Fibroblast of lung (primary cell): Measurements from ENCODE around the gene SCRG1. TPM values are rescaled to one million over a fixed set of nuclear protein-coding genes. Genes with fewer than 3 reads are reported as not detected.

Experiments
- DNase-seq, 2 donors: peaks; one replicate each; pipeline versions ENCODE4 v3.0.0 to v3.0.0-alpha.2; 2010; ENCODE audit warnings: low read depth in 2 of 2
- H2AFZ ChIP-seq: 2 replicates; pipeline ENCODE4 v1.5.1; 2012; ENCODE audit warnings: low read length, control low read depth, inconsistent platforms
- H3K27ac ChIP-seq: 2 replicates; pipeline ENCODE4 v1.5.1; 2011; ENCODE audit warnings: low read length, control low read depth; ENCODE audit not compliant: insufficient read depth
- H3K27me3 ChIP-seq: 2 replicates; pipeline ENCODE4 v1.5.1; 2011; ENCODE audit warnings: mild to moderate bottlenecking, low read length; ENCODE audit not compliant: control insufficient read depth, insufficient read depth
- H3K36me3 ChIP-seq: 2 replicates; pipeline ENCODE4 v1.5.1; 2011; ENCODE audit warnings: low read length; ENCODE audit not compliant: control insufficient read depth, insufficient read depth
- H3K4me1 ChIP-seq: 2 replicates; pipeline ENCODE4 v1.5.1; 2011; ENCODE audit warnings: low read length; ENCODE audit not compliant: control insufficient read depth, insufficient read depth; ENCODE audit errors: extremely low read depth
- H3K4me2 ChIP-seq: 2 replicates; pipeline ENCODE4 v1.5.1; 2011; ENCODE audit warnings: low read length, control low read depth; ENCODE audit not compliant: insufficient read depth; ENCODE audit errors: extremely low read depth
- H3K4me3 ChIP-seq, 4 experiments: fragments of 200-600 bp in 1 of 4; sonication (generic) in 1 of 4; replicated peaks in 1 of 4; 2 replicates each; pipeline ENCODE4 v1.5.1; 2011 to 2016; ENCODE audit warnings: low read length in 4 of 4, low read depth in 3 of 4, mild to moderate bottlenecking in 3 of 4, control low read depth in 2 of 4, inconsistent platforms in 1 of 4, mixed read lengths in 1 of 4; ENCODE audit not compliant: insufficient read depth in 1 of 4; ENCODE audit errors: control extremely low read depth in 1 of 4
- H3K79me2 ChIP-seq: 2 replicates; pipeline ENCODE4 v1.5.1; 2012; ENCODE audit warnings: mild to moderate bottlenecking, low read length, inconsistent platforms; ENCODE audit not compliant: control insufficient read depth, insufficient read depth
- H3K9ac ChIP-seq: 2 replicates; pipeline ENCODE4 v1.5.1; 2011; ENCODE audit warnings: mild to moderate bottlenecking, low read length, control low read depth; ENCODE audit not compliant: insufficient read depth
- H3K9me3 ChIP-seq: 2 replicates; pipeline ENCODE4 v1.5.1; 2012; ENCODE audit warnings: low read depth, low read length; ENCODE audit not compliant: control insufficient read depth, insufficient read depth
- H4K20me1 ChIP-seq: 2 replicates; pipeline ENCODE4 v1.5.1; 2011; ENCODE audit warnings: low read length; ENCODE audit not compliant: control insufficient read depth, insufficient read depth; ENCODE audit errors: extremely low read depth
- CTCF ChIP-seq, 2 donors: IDR thresholded peaks in 1 of 2; conservative IDR thresholded peaks in 1 of 2; 1 replicate in 1 of 2; 2 replicates in 1 of 2; pipeline ENCODE4 v1.5.1; 2011 to 2012; ENCODE audit warnings: low read length in 2 of 2, control low read depth in 1 of 2, inconsistent platforms in 1 of 2, low read depth in 1 of 2, mild to moderate bottlenecking in 1 of 2
- EZH2 ChIP-seq: IDR thresholded peaks from 2 replicates; pipeline ENCODE4 v1.5.1; 2012; ENCODE audit warnings: low read length, control low read depth, mild to moderate bottlenecking; ENCODE audit errors: missing control alignments
- polyA plus RNA-seq, 2 donors: library from polyadenylated mRNA; depleted of rRNA in 1 of 2; stranded (reverse) in 1 of 2; unstranded in 1 of 2; fragments of >200 nt; gene quantifications; 2 replicates each; pipeline ENCODE4 v1.2.1, GENCODE V29; 2011 to 2012; ENCODE audit warnings: missing spikeins in 1 of 2
- total RNA-seq: library from RNA; depleted of rRNA; stranded (reverse); fragments of >200 nt; gene quantifications from 2 replicates; pipeline ENCODE4 v1.2.1, GENCODE V29; 2014

Gene SCRG1
- total and polyA plus RNA-seq, 2 donors (not counting 1 experiment from before 2014, with no cell fraction given), result 0.17 to 0.39 TPM

DNA sequence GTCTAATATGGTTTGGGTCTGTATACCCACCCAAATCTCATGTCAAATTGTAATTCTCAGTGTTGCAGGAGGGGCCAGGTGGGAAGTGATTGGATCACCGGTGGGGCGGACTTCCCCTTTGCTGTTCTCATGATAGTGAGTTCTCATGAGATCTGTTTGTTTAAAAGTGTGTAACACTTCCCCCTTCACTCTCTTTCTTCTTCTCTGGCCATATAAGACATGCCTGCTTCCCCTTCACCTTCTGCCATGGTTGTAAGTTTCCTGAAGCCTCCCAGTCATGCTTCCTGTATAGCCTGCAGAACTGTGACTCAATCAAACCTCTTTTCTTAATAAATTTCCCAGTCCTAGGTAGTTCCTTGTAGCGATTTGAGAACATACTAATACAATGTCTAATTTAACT, 19.7 kb upstream of the SCRG1 start:
- Histone ChIP-seq H3K79me2 (no peaks in the 10 kb centered on the region), H3K27ac (no peak overlapping the region), H3K36me3 (no peaks in the 10 kb centered on the region), H3K9me3 (no peaks in the 10 kb centered on the region), H3K27me3 (no peaks in the 10 kb centered on the region), H3K4me1 (no peaks in the 10 kb centered on the region), H4K20me1 (no peaks in the 10 kb centered on the region), H3K9ac (no peak overlapping the region), H3K4me2 (no peak overlapping the region), H2AFZ (no peak overlapping the region), H3K4me3 (no peak overlapping the region)
- no peak for DNase-seq
- TF ChIP-seq EZH2, result no peak
- TF ChIP-seq CTCF (conservative IDR thresholded peaks at IDR 0.05 in 1 of 2, IDR thresholded peaks at IDR 0.05 in 1 of 2; ENCODE audit: low read depth in 1 of 2, low read length in 2 of 2), result no peak

DNA sequence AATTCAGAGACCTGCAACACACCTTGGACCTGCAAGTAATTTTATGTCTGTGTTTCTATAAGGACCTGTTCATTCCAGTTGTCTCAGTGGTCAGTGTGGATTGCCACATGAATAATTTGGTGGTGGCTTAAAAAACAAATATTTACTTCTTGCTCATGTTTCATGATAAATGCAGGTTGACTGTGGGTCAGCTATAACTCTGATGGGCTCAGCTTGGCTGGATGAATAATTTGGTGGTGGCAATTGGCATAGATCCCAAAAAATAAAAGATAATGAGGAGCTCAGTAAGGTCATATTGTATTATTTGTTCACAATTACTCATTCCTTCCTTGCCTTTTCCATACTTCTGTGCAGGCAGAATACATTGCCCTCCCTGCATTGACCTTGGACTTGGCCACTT, 18.9 kb upstream of the SCRG1 start:
- no peaks in the 10 kb centered on the region for H3K36me3 ChIP-seq
- TF ChIP-seq CTCF (conservative IDR thresholded peaks at IDR 0.05 in 1 of 2, IDR thresholded peaks at IDR 0.05 in 1 of 2; ENCODE audit: low read depth in 1 of 2, low read length in 2 of 2) (no peak), EZH2 (no peak)
- H3K4me2 ChIP-seq, result no peak overlapping the region
- H2AFZ ChIP-seq, result no peak overlapping the region
- no peak overlapping the region for H3K4me3 ChIP-seq
- H3K27ac ChIP-seq, result no peak overlapping the region
- H3K79me2 ChIP-seq, result no peaks in the 10 kb centered on the region
- H3K4me1 ChIP-seq, result no peaks in the 10 kb centered on the region
- no peak for DNase-seq
- no peaks in the 10 kb centered on the region for H3K9me3 ChIP-seq
- no peaks in the 10 kb centered on the region for H3K27me3 ChIP-seq
- H4K20me1 ChIP-seq, result no peaks in the 10 kb centered on the region
- no peak overlapping the region for H3K9ac ChIP-seq

- Histone ChIP-seq H3K27ac (no peak overlapping the region), H3K36me3 (no peaks in the 10 kb centered on the region), H2AFZ (no peak overlapping the region), H3K4me2 (no peak overlapping the region), H4K20me1 (no peaks in the 10 kb centered on the region), H3K9ac (no peak overlapping the region), H3K4me3 (no peak overlapping the region), H3K4me1 (no peaks in the 10 kb centered on the region), H3K27me3 (no peaks in the 10 kb centered on the region), H3K9me3 (no peaks in the 10 kb centered on the region), H3K79me2 (no peaks in the 10 kb centered on the region)
- DNase-seq, result no peak
- no peak for TF ChIP-seq CTCF (conservative IDR thresholded peaks at IDR 0.05 in 1 of 2, IDR thresholded peaks at IDR 0.05 in 1 of 2; ENCODE audit: low read depth in 1 of 2, low read length in 2 of 2)
- TF ChIP-seq EZH2, result no peak
Measured at GRCh38 chr4:173415885-173416653, 17.2 kb upstream of the SCRG1 start.
